NCI-H510A (cell line): ENCODE data around the gene ANAPC1.
"Not testable (repeated sequence)": the region's sequence is repeated elsewhere in the genome, so short reads cannot be mapped to it uniquely, and the experiment has no call there.

Experiments used
- DNase-seq: peaks from one replicate; lab custom pipeline; 2025; lab: John Stamatoyannopoulos, UW

ANAPC1 gene

DNA sequence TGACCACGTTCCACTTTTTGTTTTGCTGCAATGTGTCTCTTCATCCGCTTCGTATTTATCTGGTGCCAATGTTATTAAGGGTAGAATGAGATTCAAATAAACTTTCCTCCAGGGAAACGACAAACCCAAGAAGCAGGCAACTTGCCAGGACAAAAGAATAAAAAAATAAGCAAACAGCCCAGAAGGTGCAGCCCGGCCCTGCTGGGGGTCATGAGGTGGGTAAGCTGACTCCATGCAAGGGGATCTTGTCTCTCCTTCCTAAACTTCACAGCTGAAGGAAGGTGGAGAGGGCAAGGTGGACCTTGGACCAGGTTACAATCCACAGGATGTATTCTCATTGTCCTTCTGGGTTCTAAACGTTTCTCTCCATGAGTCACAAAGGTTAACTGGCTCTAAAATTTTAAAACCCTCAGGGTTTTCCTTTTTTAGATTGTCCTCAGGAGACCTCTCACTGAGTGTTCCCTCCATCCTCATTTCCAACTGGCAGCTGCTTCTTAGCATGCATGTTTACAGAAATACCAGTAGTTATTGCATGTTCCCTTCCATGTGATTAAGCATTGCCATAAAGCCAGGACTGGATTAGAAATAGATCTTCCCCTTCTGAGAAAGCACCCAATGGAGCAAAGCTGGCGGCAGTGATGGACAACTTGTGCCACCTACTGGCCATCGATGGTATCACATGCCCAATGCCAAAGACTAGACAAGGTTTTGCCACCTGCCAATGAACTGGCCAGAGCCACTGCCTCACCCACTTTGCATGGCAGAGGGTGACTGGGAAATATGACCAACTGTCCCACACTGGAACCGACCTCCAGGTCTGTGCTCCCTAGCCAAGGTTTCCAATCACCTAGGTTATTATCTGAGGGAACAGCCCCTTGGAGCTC, 147.9 kb downstream of the ANAPC1 start:
- DNase-seq: not testable (repeated sequence)

- not testable (repeated sequence) for DNase-seq
Measured at GRCh38 chr2:111735420-111735819, 148.6 kb downstream of the ANAPC1 start.

- DNase-seq: not testable (repeated sequence)
Measured at GRCh38 chr2:111729812-111730458, 154.1 kb downstream of the ANAPC1 start.

GRCh38 chr2:111727611-111728110, 156.3 kb downstream of the ANAPC1 start:
- not testable (repeated sequence) for DNase-seq

DNA sequence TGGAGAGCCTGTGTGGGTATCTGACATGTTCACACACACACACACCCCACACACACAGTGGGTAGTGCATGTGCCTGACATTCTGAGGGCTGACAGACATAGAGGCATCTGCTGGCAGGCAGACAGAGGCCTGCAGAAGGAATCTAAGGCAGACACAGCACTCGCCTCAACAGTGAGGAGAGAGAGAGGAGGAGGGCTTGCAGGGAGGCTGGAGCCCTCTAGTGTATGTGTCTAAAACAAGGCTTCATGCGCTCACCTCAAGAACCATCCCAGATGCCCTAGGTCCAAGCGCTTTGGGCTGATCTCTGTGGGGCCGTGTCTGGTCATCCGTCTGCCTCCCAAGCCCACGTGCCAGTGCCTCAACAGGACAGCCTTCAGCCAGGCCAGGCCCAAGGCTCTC, 158.3 kb downstream of the ANAPC1 start:
- not testable (repeated sequence) for DNase-seq

DNA sequence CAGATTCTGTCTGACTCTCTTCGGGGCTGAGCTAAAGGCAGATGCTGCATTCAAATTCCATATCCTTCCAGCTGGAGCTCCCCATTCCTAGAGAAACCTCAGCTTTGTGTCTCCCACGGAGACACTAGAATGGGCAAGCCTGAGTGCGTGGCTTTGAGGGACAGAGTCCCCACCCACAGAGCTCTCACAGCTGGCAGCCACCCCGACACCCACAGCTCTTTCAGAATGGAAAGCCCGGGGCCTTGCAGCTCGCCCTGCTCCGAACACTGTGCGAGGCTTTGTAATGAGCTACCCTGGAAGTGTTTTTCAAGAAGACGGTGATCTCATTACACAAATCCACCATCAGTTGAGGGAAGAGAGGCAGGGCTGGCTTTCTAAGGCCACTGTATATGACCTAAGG, 164.4 kb downstream of the ANAPC1 start:
- not testable (repeated sequence) for DNase-seq
